Liver (tissue), 9 donors: Measurements from ENCODE around the gene COL6A2. TPM values are rescaled to one million over a fixed set of nuclear protein-coding genes. Genes with fewer than 3 reads are reported as not detected.
A peak's percentile ranks its signal among the peaks of the same experiment; 100 is the strongest.

Experiments used
- DNase-seq: peaks from one replicate; pipeline ENCODE4 v3.0.0-alpha.2; 2017; ENCODE audit warnings: low spot score
- H3K27ac ChIP-seq, 2 donors: one replicate each; pipeline ENCODE4 v1.7.0; 2013; ENCODE audit warnings: inconsistent platforms in 2 of 2, low read length in 2 of 2, control low read depth in 1 of 2, low read depth in 1 of 2, mild to moderate bottlenecking in 1 of 2
- H3K27me3 ChIP-seq, 4 donors: one replicate each; pipeline versions ENCODE4 v1.6.1 to v1.7.0; 2013; ENCODE audit warnings: low read length in 3 of 4, inconsistent platforms in 1 of 4, mild to moderate bottlenecking in 1 of 4, moderate library complexity in 1 of 4; ENCODE audit not compliant: control insufficient read depth in 4 of 4, insufficient read depth in 4 of 4
- H3K36me3 ChIP-seq, 4 donors: one replicate each; pipeline versions ENCODE4 v1.6.1 to v1.7.0; 2013; ENCODE audit warnings: low read length in 3 of 4, mild to moderate bottlenecking in 3 of 4, low read depth in 1 of 4, moderate library complexity in 1 of 4; ENCODE audit not compliant: control insufficient read depth in 4 of 4, insufficient read depth in 3 of 4
- H3K4me1 ChIP-seq, 4 donors: one replicate each; pipeline versions ENCODE4 v1.6.1 to v1.7.0; 2013; ENCODE audit warnings: low read length in 3 of 4, mild to moderate bottlenecking in 3 of 4, moderate library complexity in 1 of 4; ENCODE audit not compliant: control insufficient read depth in 4 of 4, insufficient read depth in 4 of 4
- H3K4me3 ChIP-seq, 3 donors: one replicate each; pipeline versions ENCODE4 v1.6.1 to v1.7.0; 2013; ENCODE audit warnings: low read length in 3 of 3, control low read depth in 1 of 3, low read depth in 1 of 3, mild to moderate bottlenecking in 1 of 3
- H3K9ac ChIP-seq, 2 donors: one replicate each; pipeline ENCODE4 v1.7.0; 2013; ENCODE audit warnings: low read length in 2 of 2, mild to moderate bottlenecking in 2 of 2, moderate library complexity in 2 of 2, control low read depth in 1 of 2, low read depth in 1 of 2
- H3K9me3 ChIP-seq, 4 donors: one replicate each; pipeline versions ENCODE4 v1.6.1 to v1.7.0; 2013; ENCODE audit warnings: low read length in 3 of 4; ENCODE audit not compliant: control insufficient read depth in 4 of 4
- ATF3 ChIP-seq: IDR thresholded peaks from 2 replicates; pipeline ENCODE4 v1.6.1; 2016; ENCODE audit warnings: antibody characterized with exemption
- CTCF ChIP-seq: fragments of 150-350 bp; IDR thresholded peaks from 2 replicates; pipeline ENCODE4 v1.5.1; 2017; ENCODE audit warnings: improper control_type of control experiment, low read depth, low read length; ENCODE audit not compliant: missing input control
- FOXA2 ChIP-seq: IDR thresholded peaks from 2 replicates; pipeline ENCODE4 v1.6.1; 2016; ENCODE audit warnings: antibody characterized with exemption
- GABPA ChIP-seq, 2 donors: IDR thresholded peaks in 1 of 2; conservative IDR thresholded peaks in 1 of 2; 2 replicates each; pipeline ENCODE4 v1.6.1; 2016; ENCODE audit warnings: antibody characterized with exemption in 2 of 2, mild to moderate bottlenecking in 1 of 2, moderate library complexity in 1 of 2
- HNF4A ChIP-seq, 2 donors: conservative IDR thresholded peaks; 2 replicates each; pipeline ENCODE4 v1.6.1; 2016; ENCODE audit warnings: antibody characterized with exemption in 2 of 2, mild to moderate bottlenecking in 2 of 2
- HNF4G ChIP-seq: IDR thresholded peaks from 2 replicates; pipeline ENCODE4 v1.6.1; 2016; ENCODE audit warnings: antibody characterized with exemption
- JUND ChIP-seq, 2 donors: IDR thresholded peaks; 2 replicates each; pipeline ENCODE4 v1.6.1; 2016; ENCODE audit warnings: antibody characterized with exemption in 2 of 2
- RAD21 ChIP-seq, 2 donors: IDR thresholded peaks; 2 replicates each; pipeline ENCODE4 v1.6.1; 2016; ENCODE audit warnings: antibody characterized with exemption in 2 of 2, mild to moderate bottlenecking in 2 of 2
- RXRA ChIP-seq, 2 donors: IDR thresholded peaks; 2 replicates each; pipeline ENCODE4 v1.6.1; 2017 to 2018; ENCODE audit warnings: antibody characterized with exemption in 2 of 2, mild to moderate bottlenecking in 1 of 2
- SP1 ChIP-seq: IDR thresholded peaks from 2 replicates; pipeline ENCODE4 v1.6.1; 2018; ENCODE audit warnings: antibody characterized with exemption, mild to moderate bottlenecking
- YY1 ChIP-seq: IDR thresholded peaks from 2 replicates; pipeline ENCODE4 v1.6.1; 2016; ENCODE audit warnings: antibody characterized with exemption, mild to moderate bottlenecking
- ZBTB33 ChIP-seq: IDR thresholded peaks from 2 replicates; pipeline ENCODE4 v1.6.1; 2016; ENCODE audit warnings: antibody characterized with exemption
- WGBS: extraction: QIAGEN DNeasy Blood & Tissue Kit; methylation state at CpG from one replicate; pipeline ENCODE4 v1.1.7; 2013; 5-methylcytosine and 5-hydroxymethylcytosine counted together
- polyA plus RNA-seq, 2 donors: library from polyadenylated mRNA; stranded (reverse) in 1 of 2; unstranded in 1 of 2; fragments of 200-250 nt in 1 of 2; fragments of >200 nt in 1 of 2; fragmentation: Nextera tagmentation in 1 of 2; extraction: Ambion mirVana in 1 of 2; gene quantifications; one replicate each; pipeline versions ENCODE4 v1.2.1 to v1.2.3, GENCODE V29; 2013 to 2015
- total RNA-seq, 2 donors: library from RNA; depleted of rRNA; stranded (reverse); fragments of >200 nt; gene quantifications; one replicate each; pipeline ENCODE4 v1.2.3, GENCODE V29; 2014
- donor health status: healthy.
- donor health status: healthy.
- donor health status: healthy.
- donor health status: healthy.
- donor health status: healthy.

Gene COL6A2
- total and polyA plus RNA-seq, 4 donors = 5.8 to 80.8 (median 41.7) TPM

GRCh38 chr21:46096596-46097335 lies 1.1 kb upstream of the COL6A2 start:
- TF ChIP-seq JUND (IDR thresholded peaks at IDR 0.05) (no peak), SP1 (no peak), HNF4A (conservative IDR thresholded peaks at IDR 0.05) (no peak), YY1 (no peak)
- H3K4me1 ChIP-seq = peaks cover 0 to 9% (median 2%) of the 10 kb centered on the region in 4 donors
- WGBS = 87% methylated on average over 16 of the region's 16 CpGs
- peak overlapping the region in 1 of 2 donors; percentile 30 for H3K27ac ChIP-seq
- peaks cover 0 to 2% (median 0%) of the 10 kb centered on the region in 4 donors for H3K9me3 ChIP-seq
- no peaks in the 10 kb centered on the region for H3K27me3 ChIP-seq
- peaks cover 0 to 2% (median 0%) of the 10 kb centered on the region in 4 donors for H3K36me3 ChIP-seq
- DNase-seq = no peak
- H3K4me3 ChIP-seq = no peak overlapping the region
- H3K9ac ChIP-seq = no peak overlapping the region

GRCh38 chr21:46098303-46099141 lies 610 bp downstream of the COL6A2 start:
- Histone ChIP-seq H3K9me3 (peaks cover 1 to 9% (median 7%) of the 10 kb centered on the region in 4 donors), H3K4me3 (peak overlapping the region in 1 of 3 donors; percentile 56), H3K27ac (peak overlapping the region; percentile 28 to 46), H3K9ac (no peak overlapping the region), H3K4me1 (peaks cover 0 to 9% (median 2%) of the 10 kb centered on the region in 4 donors), H3K27me3 (no peaks in the 10 kb centered on the region), H3K36me3 (peaks cover 0 to 2% (median 0%) of the 10 kb centered on the region in 4 donors)
- DNase-seq = peak; percentile 28
- TF ChIP-seq CTCF (no peak), GABPA (IDR thresholded peaks at IDR 0.05 in 1 of 2, conservative IDR thresholded peaks at IDR 0.05 in 1 of 2) (no peak), ZBTB33 (no peak), HNF4G (no peak), FOXA2 (no peak), RAD21 (IDR thresholded peaks at IDR 0.05) (no peak), ATF3 (no peak), RXRA (IDR thresholded peaks at IDR 0.05) (no peak), HNF4A (conservative IDR thresholded peaks at IDR 0.05) (no peak)
- WGBS = 4% methylated on average over 94 of the region's 94 CpGs
